Islet precursor cell (in vitro differentiated cells): Measurements from ENCODE around the gene FAM241A.

Experiments
- DNase-seq: peaks from one replicate; pipeline ENCODE4 v3.0.0-alpha.2; 2018

The FAM241A gene

GRCh38 chr4:112219826-112220366 is 74.6 kb downstream of the FAM241A start:
- DNase-seq: no peak

- DNase-seq: no peak
Observed at GRCh38 chr4:112222219-112222955, 77.1 kb downstream of the FAM241A start.

- DNase-seq: no peak
Observed at GRCh38 chr4:112225157-112225556, 79.9 kb downstream of the FAM241A start.

- peak; percentile 99 for DNase-seq
Observed at GRCh38 chr4:112230879-112231778, 85.9 kb downstream of the FAM241A start.

- DNase-seq: peak; percentile 96
Observed at GRCh38 chr4:112231779-112232713, 86.8 kb downstream of the FAM241A start, which contains the start of gene AP1AR. AP1AR (plus strand) TSS chr4:112231787; CDS start chr4:112232092, 305 bp downstream.

- peak; percentile 76 for DNase-seq
Observed at GRCh38 chr4:112234952-112235609, 89.8 kb downstream of the FAM241A start.

- no peak for DNase-seq
Observed at GRCh38 chr4:112236040-112236439, 90.8 kb downstream of the FAM241A start.

- DNase-seq: no peak
Observed at GRCh38 chr4:112238833-112239232, 93.6 kb downstream of the FAM241A start.
